ENCODE measurements around the gene SFTPA2. TPM values are rescaled to one million over a fixed set of nuclear protein-coding genes. Genes with fewer than 3 reads are reported as not detected.

Gene SFTPA2
- total RNA-seq, 1 experiment from 2014 or later: 2.8 TPM

DNA sequence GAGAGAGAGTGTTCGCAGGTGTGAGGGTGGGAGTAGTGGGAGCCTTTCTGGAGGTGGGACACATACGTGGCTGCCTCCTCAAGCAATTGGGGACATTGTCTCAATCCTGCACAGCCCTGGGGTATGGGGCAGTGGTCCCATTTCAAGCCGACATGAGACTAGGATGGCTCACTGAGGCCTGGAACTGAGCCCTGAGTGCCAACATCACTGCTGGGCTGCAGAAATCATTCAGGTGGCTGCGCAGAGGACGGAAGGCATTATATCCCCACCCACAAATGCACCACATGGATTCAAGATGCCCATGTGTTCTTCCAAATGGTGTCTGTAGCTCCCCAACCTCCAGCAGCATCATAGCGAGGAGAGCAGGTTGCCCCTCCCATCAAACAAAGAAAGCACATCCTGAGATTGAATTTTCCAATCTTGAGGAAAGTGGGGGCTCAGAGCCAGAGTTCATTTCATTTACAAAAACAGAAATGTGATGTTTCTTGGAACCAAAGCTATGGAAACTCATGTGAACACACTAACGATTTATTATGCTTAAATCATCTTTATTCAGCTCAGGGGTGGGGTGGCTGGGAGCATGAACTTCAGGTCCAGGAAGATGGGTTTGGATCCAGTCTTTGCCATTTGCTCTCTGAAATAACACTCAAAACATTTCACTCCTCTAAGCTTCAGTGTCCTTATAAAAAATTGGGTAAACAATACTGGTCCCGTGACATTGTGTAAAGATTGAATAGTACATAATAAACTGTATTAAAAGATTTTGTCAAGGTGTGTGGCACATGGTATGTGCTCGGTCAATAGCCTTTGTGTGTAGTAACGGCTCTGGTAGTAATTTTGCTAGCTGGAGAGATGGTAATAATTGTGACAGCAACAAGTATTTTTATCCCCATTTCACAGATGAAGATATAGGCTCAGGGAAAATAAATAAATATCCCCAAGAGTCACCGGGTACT, 4.6 kb downstream of the SFTPA2 start:
- BruUV-seq (replicated peaks): no TSS peak
- H3K4me1 ChIP-seq (ENCODE audit: control insufficient read depth, insufficient read depth, low read length): no peaks in the 10 kb centered on the region
- no peaks in the 10 kb centered on the region for H3K9me3 ChIP-seq (ENCODE audit: control insufficient read depth, insufficient read depth, low read depth, low read length)
- POLR2A ChIA-PET: no interaction called here
- no peak overlapping the region for H3K27ac ChIP-seq (ENCODE audit: low read length)
- no peaks in the 10 kb centered on the region for H3K36me3 ChIP-seq (ENCODE audit: control insufficient read depth, insufficient read depth, low read length)
- CTCF ChIA-PET: no interaction called here
- in situ Hi-C loops (cut with HindIII; ENCODE audit: low pct_unique_long_range_greater_than_20kb, low sequenced_read_pairs) (no loop called here), intact Hi-C loops (cut with micrococcal nuclease; ENCODE audit: unreplicated experiment) (no loop called here)
- no peak overlapping the region for H3K4me3 ChIP-seq (ENCODE audit: low read depth in 2 of 2, low read length in 2 of 2)
- DNase-seq (ENCODE audit: low read depth, low spot score) (no peak), ATAC-seq (no peak)
- TF ChIP-seq REST (IDR thresholded peaks at IDR 0.05; ENCODE audit: insufficient read depth in 1 of 2, low read depth in 2 of 2, low read length in 1 of 2) (no peak), POLR2AphosphoS5 (IDR thresholded peaks at IDR 0.05; ENCODE audit: low read depth, low read length) (no peak), CTCF (IDR thresholded peaks at IDR 0.05) (no peak), TCF7L2 (IDR thresholded peaks at IDR 0.05; ENCODE audit: low read depth, low read length) (no peak), SIN3A (IDR thresholded peaks at IDR 0.05; ENCODE audit: borderline replicate concordance, insufficient read depth, low read depth, low read length) (no peak)
- H3K27me3 ChIP-seq (ENCODE audit: control insufficient read depth, insufficient read depth, low read length): peaks cover 17% of the 10 kb centered on the region

GRCh38 chr10:79552143-79552542, 8.1 kb downstream of the SFTPA2 start:
- in situ Hi-C loops (cut with HindIII; ENCODE audit: low pct_unique_long_range_greater_than_20kb, low sequenced_read_pairs): no loop called here

More at GRCh38 chr10:79552143-79552542, 8.1 kb downstream of the SFTPA2 start:
- no peaks in the 10 kb centered on the region for H3K9me3 ChIP-seq (ENCODE audit: control insufficient read depth, insufficient read depth, low read depth, low read length)
- H3K27me3 ChIP-seq (ENCODE audit: control insufficient read depth, insufficient read depth, low read length): peaks cover 25% of the 10 kb centered on the region
- POLR2A ChIA-PET: no interaction called here
- TF ChIP-seq REST (IDR thresholded peaks at IDR 0.05; ENCODE audit: insufficient read depth in 1 of 2, low read depth in 2 of 2, low read length in 1 of 2) (no peak), POLR2AphosphoS5 (IDR thresholded peaks at IDR 0.05; ENCODE audit: low read depth, low read length) (no peak), TCF7L2 (IDR thresholded peaks at IDR 0.05; ENCODE audit: low read depth, low read length) (no peak), SIN3A (IDR thresholded peaks at IDR 0.05; ENCODE audit: borderline replicate concordance, insufficient read depth, low read depth, low read length) (no peak), CTCF (IDR thresholded peaks at IDR 0.05) (no peak)
- DNase-seq (ENCODE audit: low read depth, low spot score) (no peak), ATAC-seq (no peak)
- no TSS peak for BruUV-seq (replicated peaks)
- no peak overlapping the region for H3K27ac ChIP-seq (ENCODE audit: low read length)
- no peaks in the 10 kb centered on the region for H3K36me3 ChIP-seq (ENCODE audit: control insufficient read depth, insufficient read depth, low read length)
- H3K4me3 ChIP-seq (ENCODE audit: low read depth in 2 of 2, low read length in 2 of 2): no peak overlapping the region
- H3K4me1 ChIP-seq (ENCODE audit: control insufficient read depth, insufficient read depth, low read length): no peaks in the 10 kb centered on the region
- CTCF ChIA-PET: no interaction called here
- intact Hi-C loops (cut with micrococcal nuclease; ENCODE audit: unreplicated experiment): no loop called here
